Ascending aorta (tissue), 2 donors: ENCODE measurements around the gene CEPT1. TPM values are rescaled to one million over a fixed set of nuclear protein-coding genes. Genes with fewer than 3 reads are reported as not detected.

Experiments
- DNase-seq, 2 donors: peaks; one replicate each; pipeline ENCODE4 v3.0.0-alpha.2; 2019; ENCODE audit warnings: low spot score in 2 of 2
- H3K27ac ChIP-seq, 2 donors: fragments of 200-600 bp; sonication (generic); one replicate each; pipeline ENCODE4 v1.5.1; 2016 to 2017; ENCODE audit warnings: mild to moderate bottlenecking in 1 of 2
- H3K27me3 ChIP-seq: fragments of 200-600 bp; sonication (generic); one replicate; pipeline ENCODE4 v1.5.1; 2017
- H3K36me3 ChIP-seq, 2 donors: fragments of 200-600 bp; sonication (generic); one replicate each; pipeline ENCODE4 v1.5.1; 2016
- H3K4me1 ChIP-seq, 2 donors: fragments of 200-600 bp; sonication (generic); one replicate each; pipeline ENCODE4 v1.5.1; 2016 to 2017; ENCODE audit warnings: mild to moderate bottlenecking in 1 of 2
- H3K4me3 ChIP-seq, 2 donors: fragments of 200-600 bp; sonication (generic); one replicate each; pipeline ENCODE4 v1.5.1; 2016 to 2017; ENCODE audit warnings: mild to moderate bottlenecking in 1 of 2
- H3K9me3 ChIP-seq, 2 donors: fragments of 200-600 bp; sonication (generic); one replicate each; pipeline ENCODE4 v1.5.1; 2016
- intact Hi-C: fragments of 100-400 bp; cut with DNase I; formaldehyde crosslinking; loops from one replicate; pipeline ENCODE4 v1.15.1; 2023
- total RNA-seq: library from RNA; depleted of rRNA; stranded (reverse); fragments of >200 nt; gene quantifications from one replicate; pipeline ENCODE4 v1.1.0, GENCODE V29; 2016
- TF ChIP-seq, protein P1 (sequence below), 3 experiments: fragments of 200-600 bp in 2 of 3; fragments of 450-650 bp in 1 of 3; sonication (generic) in 2 of 3; IDR thresholded peaks; one replicate each; pipeline ENCODE4 v1.5.1; 2016 to 2019; ENCODE audit warnings: antibody characterized with exemption in 3 of 3, mild to moderate bottlenecking in 1 of 3, moderate library complexity in 1 of 3

CEPT1 gene
- total RNA-seq, 1 donor from 2014 or later = 6.6 TPM

DNA sequence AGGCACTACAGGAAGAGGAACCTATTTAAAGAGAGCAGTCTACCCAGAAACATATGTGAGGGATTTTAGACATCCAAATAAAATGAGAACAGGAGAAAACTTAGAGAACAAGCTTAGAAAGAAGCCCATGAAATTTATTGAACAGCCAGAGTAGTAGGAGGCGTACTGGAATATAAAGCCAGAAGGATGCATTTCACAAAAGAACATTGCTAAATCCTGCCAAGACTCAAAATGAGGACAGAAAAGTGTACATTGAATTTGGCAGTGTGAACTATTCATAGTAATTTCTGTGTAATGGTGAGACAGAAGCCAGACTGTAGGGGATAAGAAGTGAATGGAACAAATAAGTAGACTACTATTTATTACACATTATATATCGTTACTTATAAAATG is 22.5 kb downstream of the CEPT1 start:
- H3K36me3 ChIP-seq = peaks cover 16 to 37% of the 10 kb centered on the region in 2 donors
- no peaks in the 10 kb centered on the region for H3K4me1 ChIP-seq
- H3K9me3 ChIP-seq = no peaks in the 10 kb centered on the region
- intact Hi-C loops = no loop called here
- no peaks in the 10 kb centered on the region for H3K27me3 ChIP-seq
- H3K4me3 ChIP-seq = no peak overlapping the region
- TF ChIP-seq, protein P1, sequence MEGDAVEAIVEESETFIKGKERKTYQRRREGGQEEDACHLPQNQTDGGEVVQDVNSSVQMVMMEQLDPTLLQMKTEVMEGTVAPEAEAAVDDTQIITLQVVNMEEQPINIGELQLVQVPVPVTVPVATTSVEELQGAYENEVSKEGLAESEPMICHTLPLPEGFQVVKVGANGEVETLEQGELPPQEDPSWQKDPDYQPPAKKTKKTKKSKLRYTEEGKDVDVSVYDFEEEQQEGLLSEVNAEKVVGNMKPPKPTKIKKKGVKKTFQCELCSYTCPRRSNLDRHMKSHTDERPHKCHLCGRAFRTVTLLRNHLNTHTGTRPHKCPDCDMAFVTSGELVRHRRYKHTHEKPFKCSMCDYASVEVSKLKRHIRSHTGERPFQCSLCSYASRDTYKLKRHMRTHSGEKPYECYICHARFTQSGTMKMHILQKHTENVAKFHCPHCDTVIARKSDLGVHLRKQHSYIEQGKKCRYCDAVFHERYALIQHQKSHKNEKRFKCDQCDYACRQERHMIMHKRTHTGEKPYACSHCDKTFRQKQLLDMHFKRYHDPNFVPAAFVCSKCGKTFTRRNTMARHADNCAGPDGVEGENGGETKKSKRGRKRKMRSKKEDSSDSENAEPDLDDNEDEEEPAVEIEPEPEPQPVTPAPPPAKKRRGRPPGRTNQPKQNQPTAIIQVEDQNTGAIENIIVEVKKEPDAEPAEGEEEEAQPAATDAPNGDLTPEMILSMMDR (IDR thresholded peaks at IDR 0.05) = no peak
- no peak overlapping the region for H3K27ac ChIP-seq
- no peak for DNase-seq

DNA sequence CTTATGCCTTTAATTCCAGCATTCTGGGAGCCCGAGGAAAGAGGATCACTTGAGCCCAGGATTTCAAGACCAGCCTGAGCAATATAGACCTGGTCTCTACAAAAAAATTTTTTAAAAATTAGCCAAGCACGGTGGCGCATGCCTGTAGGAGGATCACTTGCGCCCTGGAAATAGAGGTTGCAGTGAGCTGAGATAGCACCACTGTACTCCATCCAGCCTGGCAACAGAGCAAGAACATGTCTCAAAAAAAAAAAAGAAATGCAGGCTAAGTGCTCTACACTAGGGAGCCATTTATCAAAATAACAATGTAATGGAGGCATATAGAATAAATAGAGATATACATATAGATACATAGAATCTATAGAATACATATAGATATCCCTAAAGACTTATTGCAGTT is 23.3 kb downstream of the CEPT1 start:
- Histone ChIP-seq H3K4me3 (no peak overlapping the region), H3K36me3 (peaks cover 16 to 40% of the 10 kb centered on the region in 2 donors), H3K9me3 (no peaks in the 10 kb centered on the region), H3K27ac (no peak overlapping the region), H3K4me1 (no peaks in the 10 kb centered on the region), H3K27me3 (no peaks in the 10 kb centered on the region)
- intact Hi-C loops = no loop called here
- DNase-seq = no peak
- TF ChIP-seq, protein P1 (IDR thresholded peaks at IDR 0.05) = no peak

DNA sequence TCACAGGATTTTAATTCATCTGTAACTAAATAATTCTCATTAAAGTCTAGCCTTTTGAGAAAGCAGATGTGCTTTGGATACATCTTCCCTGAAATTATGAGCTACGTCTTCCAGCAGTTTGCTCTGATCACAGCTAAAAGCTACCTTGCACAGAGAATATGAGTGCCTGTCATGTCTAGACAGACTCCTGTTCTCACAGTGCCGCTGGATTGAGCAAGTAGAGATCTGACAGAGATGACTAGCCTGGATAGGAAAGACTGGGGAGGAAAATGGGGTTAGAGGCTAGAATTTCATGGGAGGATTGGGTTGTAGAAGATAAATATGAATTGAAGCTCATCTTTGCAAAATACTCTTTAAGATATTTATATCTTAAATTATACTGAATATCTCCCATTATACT is 24.1 kb downstream of the CEPT1 start:
- intact Hi-C loops = no loop called here
- H3K4me1 ChIP-seq = no peaks in the 10 kb centered on the region
- H3K27ac ChIP-seq = no peak overlapping the region
- TF ChIP-seq, protein P1 (IDR thresholded peaks at IDR 0.05) = no peak
- H3K36me3 ChIP-seq = peaks cover 16 to 40% of the 10 kb centered on the region in 2 donors
- no peak for DNase-seq
- no peaks in the 10 kb centered on the region for H3K9me3 ChIP-seq
- no peaks in the 10 kb centered on the region for H3K27me3 ChIP-seq
- H3K4me3 ChIP-seq = no peak overlapping the region

DNA sequence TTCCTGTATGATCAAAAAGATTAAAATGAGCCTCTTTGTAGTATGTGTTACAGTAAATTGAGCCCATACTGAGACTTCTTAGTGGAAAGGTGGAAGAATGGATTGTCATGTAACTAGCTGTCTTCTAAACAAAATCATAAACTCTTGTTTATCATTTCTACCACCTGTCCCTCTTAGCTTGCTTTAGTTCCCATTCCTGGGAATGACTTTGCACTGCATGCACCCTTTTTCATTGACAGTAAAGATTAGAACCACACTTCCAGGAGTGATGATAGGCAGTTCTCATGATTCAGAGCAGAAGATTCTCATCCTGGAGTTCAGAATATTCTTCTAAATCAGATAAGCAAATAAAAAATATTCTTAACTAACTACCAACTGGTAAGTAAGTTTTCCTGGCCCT is 32.4 kb downstream of the CEPT1 start:
- H3K4me1 ChIP-seq = no peaks in the 10 kb centered on the region
- no peaks in the 10 kb centered on the region for H3K9me3 ChIP-seq
- H3K27ac ChIP-seq = no peak overlapping the region
- intact Hi-C loops = no loop called here
- TF ChIP-seq, protein P1 (IDR thresholded peaks at IDR 0.05) = no peak
- H3K4me3 ChIP-seq = no peak overlapping the region
- no peak for DNase-seq
- peaks cover 11 to 34% of the 10 kb centered on the region in 2 donors for H3K36me3 ChIP-seq
- H3K27me3 ChIP-seq = no peaks in the 10 kb centered on the region

DNA sequence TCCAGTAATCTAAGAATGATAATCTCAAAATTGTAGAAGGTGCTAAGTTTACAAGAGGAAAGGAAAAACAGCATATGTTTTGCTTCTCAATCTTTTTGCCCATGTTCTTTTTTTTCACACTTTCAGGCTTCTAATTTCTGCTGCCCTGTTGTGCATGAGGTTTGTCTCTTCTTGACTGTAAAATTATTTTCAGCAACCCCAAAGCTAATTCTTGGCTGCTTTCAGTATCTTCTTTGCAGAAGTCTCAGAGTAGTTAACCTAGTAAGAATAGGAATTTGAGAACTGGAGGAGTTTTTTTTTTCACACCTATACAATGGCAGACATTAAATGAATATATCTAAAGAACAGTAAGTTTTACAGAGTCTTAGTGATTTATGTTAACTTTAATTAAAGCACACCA is 34.0 kb downstream of the CEPT1 start:
- intact Hi-C loops = no loop called here
- H3K4me3 ChIP-seq = no peak overlapping the region
- no peaks in the 10 kb centered on the region for H3K27me3 ChIP-seq
- H3K27ac ChIP-seq = no peak overlapping the region
- DNase-seq = no peak
- H3K9me3 ChIP-seq = no peaks in the 10 kb centered on the region
- no peaks in the 10 kb centered on the region for H3K4me1 ChIP-seq
- TF ChIP-seq, protein P1 (IDR thresholded peaks at IDR 0.05) = no peak
- H3K36me3 ChIP-seq = peaks cover 11 to 31% of the 10 kb centered on the region in 2 donors

DNA sequence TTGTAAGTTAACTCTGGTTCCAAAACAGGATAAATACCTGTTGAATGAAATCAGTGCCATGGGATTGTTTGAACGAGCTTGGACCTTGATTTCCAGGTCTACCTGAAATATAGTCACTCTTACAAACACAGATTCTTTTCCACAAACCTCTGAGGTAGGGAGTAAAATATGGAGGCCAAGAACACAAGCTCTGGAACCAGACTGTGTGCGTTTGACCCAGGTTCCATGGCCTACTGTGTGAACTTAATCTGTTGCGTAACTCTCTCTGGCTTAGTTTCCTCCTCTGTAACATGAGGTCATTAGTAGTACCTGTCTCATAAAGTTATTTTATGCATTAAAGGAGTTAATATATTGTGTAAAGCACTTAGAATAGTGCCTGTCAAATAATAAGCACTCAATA is 35.3 kb downstream of the CEPT1 start:
- no peaks in the 10 kb centered on the region for H3K27me3 ChIP-seq
- TF ChIP-seq, protein P1 (IDR thresholded peaks at IDR 0.05) = no peak
- no peaks in the 10 kb centered on the region for H3K9me3 ChIP-seq
- intact Hi-C loops = no loop called here
- H3K36me3 ChIP-seq = peaks cover 11 to 38% of the 10 kb centered on the region in 2 donors
- H3K27ac ChIP-seq = no peak overlapping the region
- H3K4me3 ChIP-seq = no peak overlapping the region
- no peaks in the 10 kb centered on the region for H3K4me1 ChIP-seq
- no peak for DNase-seq
